WTC11 (cell line): ENCODE results near the gene CENPS.

ENCODE experiments used
- IRF2 ChIP-seq: sonication (generic); formaldehyde crosslinking; IDR thresholded peaks from 2 replicates; pipeline ENCODE4 v1.8.0; 2022; ENCODE audit warnings: low read depth, missing genetic modification reagents, borderline replicate concordance
- KAT7 ChIP-seq: sonication (generic); formaldehyde crosslinking; IDR thresholded peaks from 2 replicates; pipeline ENCODE4 v1.8.1; 2023; ENCODE audit warnings: missing genetic modification reagents, mild to moderate bottlenecking, borderline replicate concordance
- NFYB ChIP-seq: sonication (generic); formaldehyde crosslinking; conservative IDR thresholded peaks from 2 replicates; pipeline ENCODE4 v1.8.0; 2022; ENCODE audit warnings: low read depth, missing genetic modification reagents
- NR2C2 ChIP-seq: sonication (generic); formaldehyde crosslinking; IDR thresholded peaks from 2 replicates; pipeline ENCODE4 v1.8.0; 2022; ENCODE audit warnings: mild to moderate bottlenecking, missing genetic modification reagents
- TCF7 ChIP-seq: sonication (generic); formaldehyde crosslinking; IDR thresholded peaks from 2 replicates; pipeline ENCODE4 v1.8.0; 2022; ENCODE audit warnings: mild to moderate bottlenecking, low read depth, missing genetic modification reagents, moderate library complexity
- ZNF232 ChIP-seq: sonication (generic); formaldehyde crosslinking; IDR thresholded peaks from 2 replicates; pipeline ENCODE4 v1.8.0; 2022; ENCODE audit warnings: mild to moderate bottlenecking, missing genetic modification reagents
- TF ChIP-seq, protein P1 (sequence below): fragments of 200-600 bp; IDR thresholded peaks from 2 replicates; pipeline ENCODE4 v1.8.0; 2022; ENCODE audit warnings: antibody characterized with exemption
- TF ChIP-seq, protein P2 (sequence below): sonication (generic); formaldehyde crosslinking; IDR thresholded peaks from 2 replicates; pipeline ENCODE4 v1.8.1; 2023; ENCODE audit warnings: mild to moderate bottlenecking, moderate library complexity, missing genetic modification reagents
- TF ChIP-seq, protein P3 (sequence below): sonication (generic); formaldehyde crosslinking; IDR thresholded peaks from 2 replicates; pipeline ENCODE4 v1.8.0; 2023; ENCODE audit warnings: mild to moderate bottlenecking, missing genetic modification reagents
- TF ChIP-seq, protein P4 (sequence below): sonication (generic); formaldehyde crosslinking; IDR thresholded peaks from 2 replicates; pipeline ENCODE4 v1.8.1; 2023; ENCODE audit warnings: mild to moderate bottlenecking, missing genetic modification reagents, moderate library complexity
- TF ChIP-seq, protein P5 (sequence below): sonication (generic); formaldehyde crosslinking; IDR thresholded peaks from 2 replicates; pipeline ENCODE4 v1.8.1; 2022; ENCODE audit warnings: low read depth, mild to moderate bottlenecking, moderate library complexity, missing genetic modification reagents, borderline replicate concordance
- TF ChIP-seq, protein P6 (sequence below): sonication (generic); formaldehyde crosslinking; IDR thresholded peaks from 2 replicates; pipeline ENCODE4 v1.8.0; 2022; ENCODE audit warnings: mild to moderate bottlenecking, missing genetic modification reagents

DNA sequence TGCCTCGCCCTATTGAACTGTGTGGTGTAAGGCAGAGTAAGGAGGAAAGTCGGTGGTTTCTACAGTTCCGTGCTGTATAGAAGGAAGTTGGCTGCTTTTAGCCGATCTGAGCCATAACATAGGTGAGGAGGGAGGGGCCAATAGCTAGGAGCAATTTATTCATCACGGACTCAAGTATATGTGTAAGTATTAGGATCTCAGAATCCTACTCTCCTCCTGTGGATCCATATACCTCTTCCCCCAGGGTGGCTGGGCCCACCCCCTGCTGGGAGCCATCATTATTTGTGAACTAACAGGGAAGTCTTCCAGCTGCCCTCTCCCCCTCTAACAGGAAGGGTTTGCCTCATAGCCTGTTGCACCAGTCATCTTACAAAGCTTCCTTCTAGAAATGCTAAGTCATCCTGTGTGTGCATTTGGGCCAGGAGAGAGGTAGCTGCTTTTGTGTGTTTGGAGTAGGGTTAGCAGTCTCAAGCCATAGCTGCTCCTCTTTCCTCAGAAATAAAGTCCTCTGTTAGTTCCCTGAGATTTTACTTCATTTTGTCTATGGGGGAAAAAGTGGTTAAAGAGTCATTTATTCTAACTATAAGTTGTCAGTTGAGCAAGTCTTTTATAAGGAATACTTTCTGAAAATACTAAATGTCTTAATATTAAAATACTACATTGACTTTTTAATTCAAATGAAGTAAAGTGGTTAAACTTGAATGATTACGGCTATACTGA, 14.9 kb upstream of the CENPS start:
- TF ChIP-seq, protein P1, sequence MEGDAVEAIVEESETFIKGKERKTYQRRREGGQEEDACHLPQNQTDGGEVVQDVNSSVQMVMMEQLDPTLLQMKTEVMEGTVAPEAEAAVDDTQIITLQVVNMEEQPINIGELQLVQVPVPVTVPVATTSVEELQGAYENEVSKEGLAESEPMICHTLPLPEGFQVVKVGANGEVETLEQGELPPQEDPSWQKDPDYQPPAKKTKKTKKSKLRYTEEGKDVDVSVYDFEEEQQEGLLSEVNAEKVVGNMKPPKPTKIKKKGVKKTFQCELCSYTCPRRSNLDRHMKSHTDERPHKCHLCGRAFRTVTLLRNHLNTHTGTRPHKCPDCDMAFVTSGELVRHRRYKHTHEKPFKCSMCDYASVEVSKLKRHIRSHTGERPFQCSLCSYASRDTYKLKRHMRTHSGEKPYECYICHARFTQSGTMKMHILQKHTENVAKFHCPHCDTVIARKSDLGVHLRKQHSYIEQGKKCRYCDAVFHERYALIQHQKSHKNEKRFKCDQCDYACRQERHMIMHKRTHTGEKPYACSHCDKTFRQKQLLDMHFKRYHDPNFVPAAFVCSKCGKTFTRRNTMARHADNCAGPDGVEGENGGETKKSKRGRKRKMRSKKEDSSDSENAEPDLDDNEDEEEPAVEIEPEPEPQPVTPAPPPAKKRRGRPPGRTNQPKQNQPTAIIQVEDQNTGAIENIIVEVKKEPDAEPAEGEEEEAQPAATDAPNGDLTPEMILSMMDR = no peak
- TF ChIP-seq NR2C2 = no peak
- TF ChIP-seq, protein P2, sequence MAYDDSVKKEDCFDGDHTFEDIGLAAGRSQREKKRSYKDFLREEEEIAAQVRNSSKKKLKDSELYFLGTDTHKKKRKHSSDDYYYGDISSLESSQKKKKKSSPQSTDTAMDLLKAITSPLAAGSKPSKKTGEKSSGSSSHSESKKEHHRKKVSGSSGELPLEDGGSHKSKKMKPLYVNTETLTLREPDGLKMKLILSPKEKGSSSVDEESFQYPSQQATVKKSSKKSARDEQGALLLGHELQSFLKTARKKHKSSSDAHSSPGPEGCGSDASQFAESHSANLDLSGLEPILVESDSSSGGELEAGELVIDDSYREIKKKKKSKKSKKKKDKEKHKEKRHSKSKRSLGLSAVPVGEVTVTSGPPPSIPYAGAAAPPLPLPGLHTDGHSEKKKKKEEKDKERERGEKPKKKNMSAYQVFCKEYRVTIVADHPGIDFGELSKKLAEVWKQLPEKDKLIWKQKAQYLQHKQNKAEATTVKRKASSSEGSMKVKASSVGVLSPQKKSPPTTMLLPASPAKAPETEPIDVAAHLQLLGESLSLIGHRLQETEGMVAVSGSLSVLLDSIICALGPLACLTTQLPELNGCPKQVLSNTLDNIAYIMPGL (CRISPR knock-in tag) = no peak
- TF ChIP-seq, protein P3, sequence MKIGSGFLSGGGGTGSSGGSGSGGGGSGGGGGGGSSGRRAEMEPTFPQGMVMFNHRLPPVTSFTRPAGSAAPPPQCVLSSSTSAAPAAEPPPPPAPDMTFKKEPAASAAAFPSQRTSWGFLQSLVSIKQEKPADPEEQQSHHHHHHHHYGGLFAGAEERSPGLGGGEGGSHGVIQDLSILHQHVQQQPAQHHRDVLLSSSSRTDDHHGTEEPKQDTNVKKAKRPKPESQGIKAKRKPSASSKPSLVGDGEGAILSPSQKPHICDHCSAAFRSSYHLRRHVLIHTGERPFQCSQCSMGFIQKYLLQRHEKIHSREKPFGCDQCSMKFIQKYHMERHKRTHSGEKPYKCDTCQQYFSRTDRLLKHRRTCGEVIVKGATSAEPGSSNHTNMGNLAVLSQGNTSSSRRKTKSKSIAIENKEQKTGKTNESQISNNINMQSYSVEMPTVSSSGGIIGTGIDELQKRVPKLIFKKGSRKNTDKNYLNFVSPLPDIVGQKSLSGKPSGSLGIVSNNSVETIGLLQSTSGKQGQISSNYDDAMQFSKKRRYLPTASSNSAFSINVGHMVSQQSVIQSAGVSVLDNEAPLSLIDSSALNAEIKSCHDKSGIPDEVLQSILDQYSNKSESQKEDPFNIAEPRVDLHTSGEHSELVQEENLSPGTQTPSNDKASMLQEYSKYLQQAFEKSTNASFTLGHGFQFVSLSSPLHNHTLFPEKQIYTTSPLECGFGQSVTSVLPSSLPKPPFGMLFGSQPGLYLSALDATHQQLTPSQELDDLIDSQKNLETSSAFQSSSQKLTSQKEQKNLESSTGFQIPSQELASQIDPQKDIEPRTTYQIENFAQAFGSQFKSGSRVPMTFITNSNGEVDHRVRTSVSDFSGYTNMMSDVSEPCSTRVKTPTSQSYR (CRISPR knock-in tag) = no peak
- TF ChIP-seq TCF7 = no peak
- TF ChIP-seq, protein P4, sequence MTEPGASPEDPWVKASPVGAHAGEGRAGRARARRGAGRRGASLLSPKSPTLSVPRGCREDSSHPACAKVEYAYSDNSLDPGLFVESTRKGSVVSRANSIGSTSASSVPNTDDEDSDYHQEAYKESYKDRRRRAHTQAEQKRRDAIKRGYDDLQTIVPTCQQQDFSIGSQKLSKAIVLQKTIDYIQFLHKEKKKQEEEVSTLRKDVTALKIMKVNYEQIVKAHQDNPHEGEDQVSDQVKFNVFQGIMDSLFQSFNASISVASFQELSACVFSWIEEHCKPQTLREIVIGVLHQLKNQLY = no peak
- no peak for TF ChIP-seq IRF2
- no peak for TF ChIP-seq ZNF232
- TF ChIP-seq NFYB = no peak
- TF ChIP-seq, protein P5, sequence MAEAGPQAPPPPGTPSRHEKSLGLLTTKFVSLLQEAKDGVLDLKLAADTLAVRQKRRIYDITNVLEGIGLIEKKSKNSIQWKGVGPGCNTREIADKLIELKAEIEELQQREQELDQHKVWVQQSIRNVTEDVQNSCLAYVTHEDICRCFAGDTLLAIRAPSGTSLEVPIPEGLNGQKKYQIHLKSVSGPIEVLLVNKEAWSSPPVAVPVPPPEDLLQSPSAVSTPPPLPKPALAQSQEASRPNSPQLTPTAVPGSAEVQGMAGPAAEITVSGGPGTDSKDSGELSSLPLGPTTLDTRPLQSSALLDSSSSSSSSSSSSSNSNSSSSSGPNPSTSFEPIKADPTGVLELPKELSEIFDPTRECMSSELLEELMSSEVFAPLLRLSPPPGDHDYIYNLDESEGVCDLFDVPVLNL (CRISPR knock-in tag) = no peak
- TF ChIP-seq, protein P6, sequence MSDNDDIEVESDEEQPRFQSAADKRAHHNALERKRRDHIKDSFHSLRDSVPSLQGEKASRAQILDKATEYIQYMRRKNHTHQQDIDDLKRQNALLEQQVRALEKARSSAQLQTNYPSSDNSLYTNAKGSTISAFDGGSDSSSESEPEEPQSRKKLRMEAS = no peak
- TF ChIP-seq KAT7 (CRISPR knock-in tag) = no peak
